Measurements from ENCODE around the gene MYO5B.

GRCh38 chr18:49959176-49959575 lies 235.8 kb downstream of the MYO5B start:
- TF ChIP-seq CTCF (IDR thresholded peaks at IDR 0.05; ENCODE audit: insufficient read depth, low read length, poor library complexity, severe bottlenecking) (no peak), EZH2phosphoT487 (conservative IDR thresholded peaks at IDR 0.05; ENCODE audit: low read length) (no peak)
